Measurements from ENCODE around the gene ARL10.

ARL10 gene

GRCh38 chr5:176342766-176343458 is 22.4 kb upstream of the ARL10 start:
- DNase-seq (ENCODE audit: insufficient read length) (no peak), FAIRE-seq (no peak)
- TF ChIP-seq TAF1 (IDR thresholded peaks at IDR 0.05; ENCODE audit: borderline replicate concordance, low read depth, low read length), result no peak
- TF ChIP-seq POLR2A (IDR thresholded peaks at IDR 0.05; ENCODE audit: low read depth, low read length), result no peak

GRCh38 chr5:176350416-176350815 is 14.9 kb upstream of the ARL10 start:
- TF ChIP-seq POLR2A (IDR thresholded peaks at IDR 0.05; ENCODE audit: low read depth, low read length), result no peak
- DNase-seq (ENCODE audit: insufficient read length) (no peak), FAIRE-seq (no peak)

GRCh38 chr5:176352116-176352878 is 13.0 kb upstream of the ARL10 start:
- peak; percentile 76 for FAIRE-seq

GRCh38 chr5:176353533-176353932 is 11.8 kb upstream of the ARL10 start:
- FAIRE-seq (no peak), DNase-seq (ENCODE audit: insufficient read length) (no peak)
- TF ChIP-seq POLR2AphosphoS5 (IDR thresholded peaks at IDR 0.05; ENCODE audit: low read depth, low read length), result no peak

More at GRCh38 chr5:176352116-176352878, 13.0 kb upstream of the ARL10 start:
- no peak for DNase-seq (ENCODE audit: insufficient read length)
- TF ChIP-seq POLR2A (IDR thresholded peaks at IDR 0.05; ENCODE audit: low read depth, low read length), result no peak

- DNase-seq (ENCODE audit: insufficient read length), result no peak
- FAIRE-seq, result no peak
- TF ChIP-seq POLR2AphosphoS5 (IDR thresholded peaks at IDR 0.05; ENCODE audit: low read depth, low read length), result no peak
- no peak for TF ChIP-seq TAF1 (IDR thresholded peaks at IDR 0.05; ENCODE audit: borderline replicate concordance, low read depth, low read length)
- no peak for TF ChIP-seq POLR2A (IDR thresholded peaks at IDR 0.05; ENCODE audit: low read depth, low read length)
Observed at GRCh38 chr5:176355400-176356178, 9.7 kb upstream of the ARL10 start.

GRCh38 chr5:176356179-176356566 is 9.1 kb upstream of the ARL10 start:
- no peak for FAIRE-seq
- TF ChIP-seq POLR2AphosphoS5 (IDR thresholded peaks at IDR 0.05; ENCODE audit: low read depth, low read length) (no peak), TAF1 (IDR thresholded peaks at IDR 0.05; ENCODE audit: borderline replicate concordance, low read depth, low read length) (no peak), POLR2A (IDR thresholded peaks at IDR 0.05; ENCODE audit: low read depth, low read length) (no peak)
- DNase-seq (ENCODE audit: insufficient read length), result no peak

- FAIRE-seq, result no peak
- TF ChIP-seq POLR2A (IDR thresholded peaks at IDR 0.05; ENCODE audit: low read depth, low read length) (no peak), POLR2AphosphoS5 (IDR thresholded peaks at IDR 0.05; ENCODE audit: low read depth, low read length) (no peak), TAF1 (IDR thresholded peaks at IDR 0.05; ENCODE audit: borderline replicate concordance, low read depth, low read length) (no peak)
Observed at GRCh38 chr5:176359658-176360057, 5.6 kb upstream of the ARL10 start.

GRCh38 chr5:176360894-176361436 is 4.3 kb upstream of the ARL10 start:
- no peak for DNase-seq (ENCODE audit: insufficient read length)
- no peak for FAIRE-seq
- no peak for TF ChIP-seq TAF1 (IDR thresholded peaks at IDR 0.05; ENCODE audit: borderline replicate concordance, low read depth, low read length)
- no peak for TF ChIP-seq POLR2A (IDR thresholded peaks at IDR 0.05; ENCODE audit: low read depth, low read length)
- TF ChIP-seq POLR2AphosphoS5 (IDR thresholded peaks at IDR 0.05; ENCODE audit: low read depth, low read length), result no peak

More at GRCh38 chr5:176359658-176360057, 5.6 kb upstream of the ARL10 start:
- DNase-seq (ENCODE audit: insufficient read length), result no peak

- TF ChIP-seq POLR2A (IDR thresholded peaks at IDR 0.05; ENCODE audit: low read depth, low read length), result peak; percentile 98
- peak; percentile 71 for TF ChIP-seq TAF1 (IDR thresholded peaks at IDR 0.05; ENCODE audit: borderline replicate concordance, low read depth, low read length)
- TF ChIP-seq POLR2AphosphoS5 (IDR thresholded peaks at IDR 0.05; ENCODE audit: low read depth, low read length), result peak; percentile 98
- FAIRE-seq, result peak; percentile 88
- DNase-seq (ENCODE audit: insufficient read length), result peak; percentile 82
Observed at GRCh38 chr5:176361437-176362232, 3.7 kb upstream of the ARL10 start, which contains the start of gene KIAA1191. Gene KIAA1191 (minus strand): TSS chr5:176361764. CDS start chr5:176359508, 2,256 bp downstream.

GRCh38 chr5:176362233-176362490 is 3.1 kb upstream of the ARL10 start:
- no peak for TF ChIP-seq POLR2AphosphoS5 (IDR thresholded peaks at IDR 0.05; ENCODE audit: low read depth, low read length)
- TF ChIP-seq POLR2A (IDR thresholded peaks at IDR 0.05; ENCODE audit: low read depth, low read length), result no peak
- no peak for TF ChIP-seq TAF1 (IDR thresholded peaks at IDR 0.05; ENCODE audit: borderline replicate concordance, low read depth, low read length)
- no peak for DNase-seq (ENCODE audit: insufficient read length)
- no peak for FAIRE-seq

- TF ChIP-seq POLR2A (IDR thresholded peaks at IDR 0.05; ENCODE audit: low read depth, low read length), result no peak
- no peak for TF ChIP-seq TAF1 (IDR thresholded peaks at IDR 0.05; ENCODE audit: borderline replicate concordance, low read depth, low read length)
- no peak for TF ChIP-seq POLR2AphosphoS5 (IDR thresholded peaks at IDR 0.05; ENCODE audit: low read depth, low read length)
- FAIRE-seq (peak; percentile 99), DNase-seq (ENCODE audit: insufficient read length) (no peak)
Observed at GRCh38 chr5:176364765-176365350, 429 bp upstream of the ARL10 start.

All from GM12892 (cell line).